Body of pancreas (tissue), 4 donors: ENCODE data around the gene SERPINA5. TPM values are rescaled to one million over a fixed set of nuclear protein-coding genes. Genes with fewer than 3 reads are reported as not detected.

Source experiments
- ATAC-seq: fragments of 150-250 bp; one replicate; pipeline ENCODE4 v1.9.1; 2016
- DNase-seq, 4 donors: peaks; one replicate each; pipeline ENCODE4 v3.0.0-alpha.2; 2019
- H3K27ac ChIP-seq, 4 donors: fragments of 200-600 bp; sonication (generic); 1 replicate in 3 of 4; 2 replicates in 1 of 4; pipeline versions ENCODE4 v1.5.1 to v1.6.1; 2016 to 2019; ENCODE audit warnings: mild to moderate bottlenecking in 1 of 4, mixed read lengths in 1 of 4, moderate library complexity in 1 of 4
- H3K27me3 ChIP-seq, 2 donors: fragments of 200-600 bp; sonication (generic); one replicate each; pipeline ENCODE4 v1.6.0; 2016; ENCODE audit warnings: mild to moderate bottlenecking in 1 of 2
- H3K36me3 ChIP-seq, 2 donors: fragments of 200-600 bp; sonication (generic); replicated peaks in 1 of 2; 2 replicates each; pipeline ENCODE4 v1.5.1; 2016; ENCODE audit warnings: low read depth in 2 of 2; ENCODE audit not compliant: insufficient read depth in 1 of 2
- H3K4me1 ChIP-seq: fragments of 200-600 bp; sonication (generic); one replicate; pipeline ENCODE4 v1.6.0; 2016
- H3K4me3 ChIP-seq, 2 donors: fragments of 200-600 bp; sonication (generic); 1 replicate in 1 of 2; 2 replicates in 1 of 2; pipeline ENCODE4 v1.5.1; 2016 to 2019
- H3K9me3 ChIP-seq, 3 donors: fragments of 200-600 bp; sonication (generic); 1 replicate in 2 of 3; 2 replicates in 1 of 3; pipeline ENCODE4 v1.5.1; 2016
- POLR2A ChIP-seq, 3 donors: fragments of 450-650 bp; IDR thresholded peaks; one replicate each; pipeline ENCODE4 v1.6.1; 2016; ENCODE audit warnings: antibody characterized with exemption in 3 of 3, mild to moderate bottlenecking in 2 of 3
- WGBS, 2 donors: methylation state at CpG; one replicate each; pipeline ENCODE4 v1.1.5; 2017; 5-methylcytosine and 5-hydroxymethylcytosine counted together
- intact Hi-C: fragments of 100-400 bp; cut with DNase I; formaldehyde crosslinking; loops from one replicate; pipeline ENCODE4 v1.15.1; 2023
- total RNA-seq, 2 donors: library from RNA; depleted of rRNA; stranded (reverse); fragments of >200 nt; gene quantifications; one replicate each; pipeline ENCODE4 v1.1.0, GENCODE V29; 2016
- TF ChIP-seq, protein P1 (sequence below), 7 experiments: fragments of 450-650 bp in 4 of 7; fragments of 200-600 bp in 3 of 7; sonication (generic) in 3 of 7; IDR thresholded peaks; one replicate each; pipeline ENCODE4 v1.5.1; 2016 to 2019; ENCODE audit warnings: antibody characterized with exemption in 7 of 7

SERPINA5 gene
- total RNA-seq, 2 donors from 2014 or later = 76.0 to 101 TPM

DNA sequence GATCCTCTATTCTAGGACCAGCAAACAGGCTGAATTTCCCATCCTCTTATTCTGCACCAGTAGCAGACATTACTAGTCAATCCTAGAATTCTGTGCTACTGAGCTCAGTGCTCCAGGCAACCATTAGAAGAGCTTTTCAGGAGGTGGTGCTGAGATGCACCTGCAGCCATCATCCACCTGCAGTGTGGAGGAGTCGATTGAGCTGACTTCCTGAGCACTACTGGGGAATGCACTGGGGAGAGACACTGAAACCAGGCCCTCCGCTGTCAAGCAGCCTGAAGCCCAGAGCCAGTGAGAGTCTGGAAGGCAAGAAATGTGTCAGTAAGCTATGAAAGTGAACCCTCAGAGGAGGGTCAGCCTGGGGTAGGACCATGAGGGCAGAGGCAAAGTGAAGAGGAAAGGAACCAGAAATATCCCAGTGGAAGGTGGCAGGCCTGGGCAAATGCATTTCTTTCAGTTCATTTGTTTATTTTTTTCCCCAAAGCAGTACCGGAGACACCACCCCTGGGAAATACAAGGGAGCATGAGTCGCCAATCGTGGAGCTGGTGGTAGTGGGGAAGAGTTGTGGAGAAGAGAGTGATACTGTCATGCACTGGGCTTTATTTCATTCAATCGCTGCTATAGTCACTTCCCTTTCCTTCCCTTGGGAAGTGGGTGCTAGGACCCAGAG, 43.0 kb upstream of the SERPINA5 start:
- WGBS, 2 donors = 83 to 84% methylated on average over 6 of the region's 6 CpGs
- no peak overlapping the region for H3K27ac ChIP-seq
- ATAC-seq (no peak), DNase-seq (no peak)
- no peaks in the 10 kb centered on the region for H3K27me3 ChIP-seq
- H3K4me1 ChIP-seq = peaks cover 12% of the 10 kb centered on the region
- H3K9me3 ChIP-seq = no peaks in the 10 kb centered on the region
- intact Hi-C loops = no loop called here
- TF ChIP-seq POLR2A (IDR thresholded peaks at IDR 0.05) = no peak
- TF ChIP-seq, protein P1, sequence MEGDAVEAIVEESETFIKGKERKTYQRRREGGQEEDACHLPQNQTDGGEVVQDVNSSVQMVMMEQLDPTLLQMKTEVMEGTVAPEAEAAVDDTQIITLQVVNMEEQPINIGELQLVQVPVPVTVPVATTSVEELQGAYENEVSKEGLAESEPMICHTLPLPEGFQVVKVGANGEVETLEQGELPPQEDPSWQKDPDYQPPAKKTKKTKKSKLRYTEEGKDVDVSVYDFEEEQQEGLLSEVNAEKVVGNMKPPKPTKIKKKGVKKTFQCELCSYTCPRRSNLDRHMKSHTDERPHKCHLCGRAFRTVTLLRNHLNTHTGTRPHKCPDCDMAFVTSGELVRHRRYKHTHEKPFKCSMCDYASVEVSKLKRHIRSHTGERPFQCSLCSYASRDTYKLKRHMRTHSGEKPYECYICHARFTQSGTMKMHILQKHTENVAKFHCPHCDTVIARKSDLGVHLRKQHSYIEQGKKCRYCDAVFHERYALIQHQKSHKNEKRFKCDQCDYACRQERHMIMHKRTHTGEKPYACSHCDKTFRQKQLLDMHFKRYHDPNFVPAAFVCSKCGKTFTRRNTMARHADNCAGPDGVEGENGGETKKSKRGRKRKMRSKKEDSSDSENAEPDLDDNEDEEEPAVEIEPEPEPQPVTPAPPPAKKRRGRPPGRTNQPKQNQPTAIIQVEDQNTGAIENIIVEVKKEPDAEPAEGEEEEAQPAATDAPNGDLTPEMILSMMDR (IDR thresholded peaks at IDR 0.05) = no peak
- no peaks in the 10 kb centered on the region for H3K36me3 ChIP-seq
- H3K4me3 ChIP-seq = no peak overlapping the region

DNA sequence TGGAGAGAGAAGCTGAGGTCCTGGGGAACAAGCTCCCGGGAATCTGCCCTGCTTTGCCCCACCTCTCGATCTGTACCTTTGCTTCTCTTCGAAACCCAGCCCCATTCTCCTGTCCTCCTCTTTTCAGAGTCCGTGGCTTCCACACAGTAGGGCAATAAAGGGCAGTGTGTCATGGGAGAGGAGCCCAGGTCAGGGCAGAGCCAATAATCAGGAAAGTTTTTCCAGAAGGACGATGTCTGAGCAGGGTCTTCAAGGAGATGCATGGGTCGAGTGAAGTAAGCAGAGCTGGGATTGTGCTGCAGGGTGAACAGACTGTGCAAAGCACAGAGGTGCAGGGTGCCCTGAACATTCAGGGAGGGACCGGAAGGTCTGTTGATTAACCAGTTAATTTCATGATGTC, 42.0 kb upstream of the SERPINA5 start:
- WGBS, 2 donors = 68 to 80% methylated on average over 7 of the region's 7 CpGs
- peaks cover 19% of the 10 kb centered on the region for H3K4me1 ChIP-seq
- H3K9me3 ChIP-seq = no peaks in the 10 kb centered on the region

GRCh38 chr14:94540031-94540794, 41.0 kb upstream of the SERPINA5 start:
- Histone ChIP-seq H3K27ac (no peak overlapping the region), H3K4me1 (peaks cover 20% of the 10 kb centered on the region), H3K9me3 (no peaks in the 10 kb centered on the region), H3K27me3 (no peaks in the 10 kb centered on the region), H3K4me3 (no peak overlapping the region), H3K36me3 (no peaks in the 10 kb centered on the region)
- no peak for TF ChIP-seq POLR2A (IDR thresholded peaks at IDR 0.05)
- TF ChIP-seq, protein P1 (IDR thresholded peaks at IDR 0.05) = no peak
- intact Hi-C loops = no loop called here
- WGBS, 2 donors = 28 to 35% methylated on average over 13 of the region's 13 CpGs
- DNase-seq (peak in 3 of 4 donors; percentile 26 to 39 (median 39)), ATAC-seq (peak; percentile 46)

More for the DNA sequence above, 42.0 kb upstream of the SERPINA5 start:
- Histone ChIP-seq H3K27ac (no peak overlapping the region), H3K4me3 (no peak overlapping the region), H3K36me3 (no peaks in the 10 kb centered on the region), H3K27me3 (no peaks in the 10 kb centered on the region)
- intact Hi-C loops = no loop called here
- no peak for DNase-seq
- no peak for ATAC-seq
- TF ChIP-seq, protein P1 (IDR thresholded peaks at IDR 0.05) = no peak
- TF ChIP-seq POLR2A (IDR thresholded peaks at IDR 0.05) = no peak

- Histone ChIP-seq H3K9me3 (peaks cover 0 to 3% (median 0%) of the 10 kb centered on the region in 3 donors), H3K4me3 (no peak overlapping the region), H3K27ac (no peak overlapping the region), H3K27me3 (no peaks in the 10 kb centered on the region), H3K4me1 (peaks cover 20% of the 10 kb centered on the region), H3K36me3 (no peaks in the 10 kb centered on the region)
- intact Hi-C loops = no loop called here
- ATAC-seq (no peak), DNase-seq (no peak)
- TF ChIP-seq, protein P1 (IDR thresholded peaks at IDR 0.05) = no peak
- no peak for TF ChIP-seq POLR2A (IDR thresholded peaks at IDR 0.05)
- 59 to 60% methylated on average over 9 of the region's 9 CpGs for WGBS, 2 donors
Measured at GRCh38 chr14:94541234-94541975, 39.8 kb upstream of the SERPINA5 start.
